ENCODE data around the gene EIF3L. TPM values are rescaled to one million over a fixed set of nuclear protein-coding genes. Genes with fewer than 3 reads are reported as not detected.

The EIF3L gene
- total and polyA plus RNA-seq, 9 of the 15 experiments (the other 6 are each of a cell fraction or from before 2014, with no cell fraction given) = 257 to 699 (median 368) TPM

GRCh38 chr22:37803195-37803638, 46.0 kb upstream of the EIF3L start (continued):
- TF ChIP-seq SMARCE1 (IDR thresholded peaks at IDR 0.05) (peak; percentile 93), NR2C2 (CRISPR knock-in tag; IDR thresholded peaks at IDR 0.05) (no peak), NR2C2 (tag; IDR thresholded peaks at IDR 0.05) (peak; percentile 88), AFF1 (IDR thresholded peaks at IDR 0.05; ENCODE audit: low read depth in 1 of 2, partially characterized antibody in 2 of 2) (peak in 1 of 2 experiments; percentile 84), STAT5A (IDR thresholded peaks at IDR 0.05; ENCODE audit: borderline replicate concordance, low read length) (peak; percentile 79; the same call in 1 of the 2 replicates), ELF2 (CRISPR knock-in tag; IDR thresholded peaks at IDR 0.05) (no peak), ZNF740 (CRISPR knock-in tag; IDR thresholded peaks at IDR 0.05) (0 out of 2 replicates have a peak, but pooled peaks have one; percentile 35), ZNF740 (tag; IDR thresholded peaks at IDR 0.05) (peak in 1 of 2 experiments; percentile 42; a peak in 1 of 4 replicates), ZBTB2 (IDR thresholded peaks at IDR 0.05) (peak; percentile 63; the same call in 1 of the 2 replicates), ZNF551 (CRISPR knock-in tag; IDR thresholded peaks at IDR 0.05) (no peak), ILF3 (IDR thresholded peaks at IDR 0.05; ENCODE audit: borderline replicate concordance) (no peak), ZSCAN29 (IDR thresholded peaks at IDR 0.05) (no peak), ZNF24 (IDR thresholded peaks at IDR 0.05) (peak; percentile 27; the same call in 1 of the 2 replicates), ETS1 (conservative IDR thresholded peaks at IDR 0.05; ENCODE audit: control insufficient read depth, low read depth, low read length) (no peak), ZNF444 (CRISPR knock-in tag; IDR thresholded peaks at IDR 0.05) (peak; percentile 73; the same call in 1 of the 2 replicates), MEF2D (tag; conservative IDR thresholded peaks at IDR 0.05; ENCODE audit: low read depth) (0 out of 2 replicates have a peak, but pooled peaks have one; percentile 15), E2F8 (IDR thresholded peaks at IDR 0.05; ENCODE audit: low read depth, partially characterized antibody) (peak; percentile 63)

Data from K562 (cell line).